Activated CD8-positive, alpha-beta memory T cell treated with anti-CD3 and anti-CD28 coated beads, Interleukin-2, amount 50 U/mL, for 48 hours (primary cell): ENCODE results near the gene RUFY2.
"Not testable (repeated sequence)": the region's sequence is repeated elsewhere in the genome, so short reads cannot be mapped to it uniquely, and the experiment has no call there.

ENCODE experiments used
- DNase-seq: peaks from one replicate; pipeline ENCODE4 v3.0.0-alpha.2; 2020

Gene RUFY2

GRCh38 chr10:68406815-68407548 is at the start of gene RUFY2:
RUFY2 (minus strand) TSS chr10:68407277; CDS start chr10:68407189, 88 bp downstream.
- peak; percentile 90 for DNase-seq

GRCh38 chr10:68449698-68450097 is 42.6 kb upstream of the RUFY2 start:
- DNase-seq, result not testable (repeated sequence)

GRCh38 chr10:68446179-68446578 is 39.1 kb upstream of the RUFY2 start:
- no peak for DNase-seq

- no peak for DNase-seq
These were observed 35.9 kb upstream of the RUFY2 start for GRCh38 chr10:68442971-68443370.

GRCh38 chr10:68440898-68441297 is 33.8 kb upstream of the RUFY2 start:
- no peak for DNase-seq

- no peak for DNase-seq
These were observed 28.7 kb upstream of the RUFY2 start for GRCh38 chr10:68435803-68436202.

GRCh38 chr10:68434657-68435056 is 27.6 kb upstream of the RUFY2 start:
- DNase-seq, result no peak

- DNase-seq, result no peak
These were observed 21.5 kb upstream of the RUFY2 start for GRCh38 chr10:68428396-68429104.

- no peak for DNase-seq
These were observed 17.5 kb upstream of the RUFY2 start for GRCh38 chr10:68424454-68425014.

- DNase-seq, result peak; percentile 59
These were observed 16.4 kb upstream of the RUFY2 start for GRCh38 chr10:68423522-68423921.

- no peak for DNase-seq
These were observed 12.3 kb upstream of the RUFY2 start for GRCh38 chr10:68419376-68419775.

- DNase-seq, result peak; percentile 7
These were observed 1.9 kb upstream of the RUFY2 start for GRCh38 chr10:68408898-68409518.

GRCh38 chr10:68406111-68406814 is 814 bp downstream of the RUFY2 start:
- DNase-seq, result peak; percentile 73

GRCh38 chr10:68403701-68404100 is 3.4 kb downstream of the RUFY2 start:
- DNase-seq, result no peak

- DNase-seq, result no peak
These were observed 4.8 kb downstream of the RUFY2 start for GRCh38 chr10:68402276-68402675.

- no peak for DNase-seq
These were observed 10.1 kb downstream of the RUFY2 start for GRCh38 chr10:68397005-68397404.

GRCh38 chr10:68385740-68386139 is 21.3 kb downstream of the RUFY2 start:
- no peak for DNase-seq

- no peak for DNase-seq
These were observed 35.5 kb downstream of the RUFY2 start for GRCh38 chr10:68371604-68372003.

- DNase-seq, result no peak
These were observed 40.0 kb downstream of the RUFY2 start for GRCh38 chr10:68367121-68367520.

- DNase-seq, result no peak
These were observed 40.5 kb downstream of the RUFY2 start for GRCh38 chr10:68366600-68366999.

- DNase-seq, result no peak
These were observed 41.5 kb downstream of the RUFY2 start for GRCh38 chr10:68365611-68366010.

GRCh38 chr10:68364101-68364886 is 42.8 kb downstream of the RUFY2 start:
- DNase-seq, result no peak
